GM12878 (cell line): ENCODE data around the gene RBMS1. TPM values are rescaled to one million over a fixed set of nuclear protein-coding genes. Genes with fewer than 3 reads are reported as not detected.

Experiments
- ATAC-seq: fragments of 200-7000 bp; cut with Tn5 transposase; 3 replicates; pipeline ENCODE4 v1.9.1; 2020; ENCODE audit warnings: mild to moderate bottlenecking, moderate library complexity
- BruUV-seq: library from RNA; stranded (reverse); fragments of 400-500 nt; replicated peaks from 2 replicates; lab custom pipeline; 2021; lab: Mats Ljungman, UMichigan
- CTCF ChIA-PET: fragments of 300-600 bp; sonication (Branson Sonifier 250); formaldehyde crosslinking; extraction: SDS; loops from one replicate; lab custom pipeline; 2021; ENCODE audit warnings: inconsistent platforms; lab: Yijun Ruan, JAX
- POLR2A ChIA-PET: fragments of 350-600 bp; formaldehyde crosslinking; extraction: SDS; loops from one replicate; lab custom pipeline; 2021; ENCODE audit warnings: inconsistent platforms; lab: Charles Lee
- RAD21 ChIA-PET: fragments of 300-600 bp; sonication (Branson Sonifier 250); formaldehyde crosslinking; loops from one replicate; lab custom pipeline; 2023; ENCODE audit warnings: antibody characterized with exemption; ENCODE audit not compliant: unreplicated experiment; lab: Charles Lee
- SMC1A ChIA-PET: fragments of 300-600 bp; sonication (Branson Sonifier 250); formaldehyde crosslinking; loops from one replicate; lab custom pipeline; 2023; ENCODE audit not compliant: unreplicated experiment, uncharacterized antibody; lab: Charles Lee
- DNase-seq: peaks from one replicate; pipeline ENCODE4 v3.0.0-alpha.2; 2011; ENCODE audit warnings: low read depth, low spot score
- FAIRE-seq: peaks from 3 replicates; lab custom pipeline; 2011; peaks lifted over from hg19 to GRCh38; lab: Jason Lieb, UNC
- H2AFZ ChIP-seq: 2 replicates; pipeline ENCODE4 v1.6.0; 2011; ENCODE audit warnings: low read depth, low read length, control low read depth; ENCODE audit not compliant: control insufficient read depth
- H3K27ac ChIP-seq: 2 replicates; pipeline ENCODE4 v1.5.1; 2011; ENCODE audit warnings: control low read depth; ENCODE audit not compliant: control insufficient read depth, insufficient read depth
- H3K27me3 ChIP-seq, 2 experiments: replicated peaks in 1 of 2; 2 replicates each; pipeline versions ENCODE4 v1.6.0 to v1.6.1; 2011; ENCODE audit warnings: low read length in 1 of 2; ENCODE audit not compliant: control insufficient read depth in 2 of 2, insufficient read depth in 2 of 2
- H3K36me3 ChIP-seq, 2 experiments: 2 replicates each; pipeline ENCODE4 v1.5.1; 2011; ENCODE audit warnings: low read length in 1 of 2; ENCODE audit not compliant: control insufficient read depth in 2 of 2, insufficient read depth in 2 of 2
- H3K4me1 ChIP-seq: 2 replicates; pipeline ENCODE4 v1.6.1; 2011; ENCODE audit warnings: mild to moderate bottlenecking, low read length, moderate library complexity, mixed read lengths; ENCODE audit not compliant: control insufficient read depth, insufficient read depth
- H3K4me2 ChIP-seq: 2 replicates; pipeline ENCODE4 v1.6.0; 2011; ENCODE audit warnings: control low read depth; ENCODE audit not compliant: control insufficient read depth, insufficient read depth
- H3K4me3 ChIP-seq: fragments of 200-600 bp; sonication (generic); 2 replicates; pipeline ENCODE4 v1.5.1; 2016
- H3K79me2 ChIP-seq: 2 replicates; pipeline ENCODE4 v1.6.0; 2011; ENCODE audit warnings: low read length; ENCODE audit not compliant: control insufficient read depth, insufficient read depth
- H3K9ac ChIP-seq: 2 replicates; pipeline ENCODE4 v1.8.0; 2011; ENCODE audit warnings: low read length, control low read depth, mixed read lengths; ENCODE audit not compliant: control insufficient read depth, insufficient read depth
- H3K9me3 ChIP-seq: replicated peaks from 3 replicates; pipeline ENCODE4 v1.5.1; 2011; ENCODE audit warnings: mild to moderate bottlenecking, low read length; ENCODE audit not compliant: control insufficient read depth, insufficient read depth
- H4K20me1 ChIP-seq: 2 replicates; pipeline ENCODE4 v1.6.0; 2011; ENCODE audit not compliant: control insufficient read depth, insufficient read depth
- CHD4 ChIP-seq: fragments of 200-600 bp; sonication (generic); IDR thresholded peaks from 2 replicates; pipeline ENCODE4 v1.6.1; 2016; ENCODE audit warnings: mild to moderate bottlenecking
- FOXK2 ChIP-seq: fragments of 450-650 bp; IDR thresholded peaks from 2 replicates; pipeline ENCODE4 v1.6.1; 2017; ENCODE audit warnings: mild to moderate bottlenecking, moderate library complexity
- LARP7 ChIP-seq: fragments of 450-650 bp; IDR thresholded peaks from 2 replicates; pipeline ENCODE4 v1.6.1; 2017; ENCODE audit warnings: mild to moderate bottlenecking
- RAD21 ChIP-seq: IDR thresholded peaks from 2 replicates; pipeline ENCODE4 v1.6.1; 2011; ENCODE audit warnings: mild to moderate bottlenecking, low read depth, low read length, moderate library complexity; ENCODE audit not compliant: insufficient read depth
- RELB ChIP-seq: fragments of 450-650 bp; IDR thresholded peaks from 2 replicates; pipeline ENCODE4 v1.6.1; 2017; ENCODE audit warnings: low read depth, mild to moderate bottlenecking, moderate library complexity
- ZNF207 ChIP-seq: fragments of 450-650 bp; IDR thresholded peaks from 2 replicates; pipeline ENCODE4 v1.6.1; 2014; ENCODE audit warnings: antibody characterized with exemption, mild to moderate bottlenecking, borderline replicate concordance
- WGBS: methylation state at CpG from one replicate; pipeline ENCODE4 v1.1.6; 2016; ENCODE audit warnings: low lambda C conversion rate; ENCODE audit not compliant: insufficient replicate concordance, insufficient coverage; ENCODE audit errors: missing lambda C conversion rate; 5-methylcytosine and 5-hydroxymethylcytosine counted together
- in situ Hi-C: fragments of 300-500 bp; cut with MboI; formaldehyde crosslinking; loops from 9 replicates; pipeline ENCODE4 v1.14.3; 2018; ENCODE audit warnings: mixed read lengths
- intact Hi-C: fragments of 100-400 bp; cut with micrococcal nuclease; formaldehyde crosslinking; loops from one replicate; pipeline ENCODE4 v1.14.2; 2022; ENCODE audit not compliant: unreplicated experiment
- polyA plus RNA-seq, 11 experiments: library from polyadenylated mRNA; depleted of rRNA in 4 of 11; unstranded in 6 of 11; stranded (reverse) in 5 of 11; fragments of >200 nt; fragmentation: Nextera tagmentation in 4 of 11; fragmentation: Illumina TruSeq in 1 of 11; extraction: Ambion mirVana in 4 of 11; extraction: Trizol in 1 of 11; gene quantifications; 1 replicate in 1 of 11; 2 replicates in 10 of 11; pipeline versions ENCODE4 v1.2.1 to v1.2.3, GENCODE V29; 2011 to 2016; ENCODE audit warnings: inconsistent platforms in 2 of 11, missing spikeins in 2 of 11, low read depth in 1 of 11
- total RNA-seq, 4 experiments: library from RNA; depleted of rRNA in 3 of 4; stranded (reverse); fragments of >200 nt in 3 of 4; fragmentation: Illumina TruSeq in 1 of 4; extraction: Trizol in 1 of 4; gene quantifications; 2 replicates each; pipeline versions ENCODE4 v1.2.1 to v1.2.3, GENCODE V29; 2013 to 2021
- TF ChIP-seq, protein P1 (sequence below): fragments of 450-650 bp; IDR thresholded peaks from 2 replicates; pipeline ENCODE4 v1.6.1; 2018; ENCODE audit warnings: mild to moderate bottlenecking, low read depth, moderate library complexity; ENCODE audit not compliant: partially characterized antibody

Gene RBMS1
- total and polyA plus RNA-seq, 10 of the 15 experiments (the other 5 are each of a cell fraction or from before 2014, with no cell fraction given): 0.04 to 0.31 (median 0.17) TPM; not detected in 1

DNA sequence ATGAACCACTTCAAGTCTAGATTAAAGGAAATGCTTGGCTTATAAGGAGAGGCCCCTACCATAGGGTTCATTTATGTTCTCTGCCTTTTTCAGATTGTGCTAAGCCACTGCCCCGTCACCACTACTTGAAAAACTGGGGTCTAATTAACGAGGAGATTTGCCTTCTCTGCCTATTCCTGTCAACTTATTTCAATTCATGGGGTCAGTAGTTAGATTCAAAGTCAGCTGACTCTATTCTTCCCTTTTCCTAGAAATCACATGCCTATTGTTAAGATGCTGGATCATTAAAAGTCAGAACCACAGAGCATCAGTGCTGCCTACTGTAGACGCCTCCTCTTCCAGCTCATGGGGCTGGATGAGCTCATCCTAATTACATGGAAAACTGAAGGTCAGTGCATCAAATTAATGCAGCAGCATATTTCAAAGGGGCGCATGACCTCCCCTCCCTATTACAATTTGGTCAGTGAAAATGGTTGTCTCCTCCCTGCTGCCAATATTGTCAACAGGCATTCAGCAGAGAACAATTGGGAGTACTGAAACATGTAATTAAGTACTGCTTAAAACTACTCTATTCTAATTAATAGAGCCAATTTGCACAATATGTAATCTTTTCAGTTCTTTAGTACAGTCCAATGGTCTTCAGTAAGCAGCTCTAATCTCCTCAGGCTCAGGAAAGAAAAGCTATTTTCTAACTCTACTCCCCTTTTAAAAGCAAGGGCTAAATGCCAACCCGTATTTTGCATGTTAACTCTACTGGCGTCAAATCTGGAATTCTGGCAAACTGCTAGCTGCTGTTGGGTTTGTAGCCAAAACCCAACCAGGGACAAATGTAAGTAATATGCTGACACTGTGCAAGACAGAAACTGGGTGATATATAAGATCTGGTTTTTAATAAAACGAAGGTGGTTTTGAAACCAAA, 176.2 kb downstream of the RBMS1 start:
- no peak overlapping the region for H2AFZ ChIP-seq
- H3K27ac ChIP-seq: no peak overlapping the region
- no peaks in the 10 kb centered on the region; a peak in 1 of 4 replicates for H3K27me3 ChIP-seq
- intact Hi-C loops (no loop called here), in situ Hi-C loops (no loop called here)
- H3K9me3 ChIP-seq: no peaks in the 10 kb centered on the region
- H3K4me2 ChIP-seq: no peak overlapping the region
- WGBS: 44% methylated on average over 7 of the region's 7 CpGs
- no TSS peak for BruUV-seq
- ChIA-PET POLR2A (interaction anchor here (0.7 kb wide), 1 partner anchor 236 kb away, joined by 6 read pairs; no protein-coding TSS in a partner anchor), SMC1A (interaction anchor here (1.1 kb wide), 1 partner anchor 13 kb away, joined by 3 read pairs; no protein-coding TSS in a partner anchor), CTCF (interaction anchor here (0.6 to 1.4 kb wide), 4 partner anchors 65 to 865 kb away, joined by 3 to 4 read pairs (median 3); no protein-coding TSS in a partner anchor), RAD21 (no interaction called here)
- DNase-seq (no peak), ATAC-seq (no peak), FAIRE-seq (no peak)
- no peaks in the 10 kb centered on the region for H4K20me1 ChIP-seq
- no peaks in the 10 kb centered on the region for H3K4me1 ChIP-seq
- no peaks in the 10 kb centered on the region for H3K79me2 ChIP-seq
- H3K36me3 ChIP-seq: no peaks in the 10 kb centered on the region
- H3K9ac ChIP-seq: no peak overlapping the region
- TF ChIP-seq CHD4: no peak
- TF ChIP-seq FOXK2: no peak
- TF ChIP-seq LARP7: no peak
- no peak for TF ChIP-seq RAD21
- TF ChIP-seq RELB: no peak
- no peak for TF ChIP-seq ZNF207
- TF ChIP-seq, protein P1, sequence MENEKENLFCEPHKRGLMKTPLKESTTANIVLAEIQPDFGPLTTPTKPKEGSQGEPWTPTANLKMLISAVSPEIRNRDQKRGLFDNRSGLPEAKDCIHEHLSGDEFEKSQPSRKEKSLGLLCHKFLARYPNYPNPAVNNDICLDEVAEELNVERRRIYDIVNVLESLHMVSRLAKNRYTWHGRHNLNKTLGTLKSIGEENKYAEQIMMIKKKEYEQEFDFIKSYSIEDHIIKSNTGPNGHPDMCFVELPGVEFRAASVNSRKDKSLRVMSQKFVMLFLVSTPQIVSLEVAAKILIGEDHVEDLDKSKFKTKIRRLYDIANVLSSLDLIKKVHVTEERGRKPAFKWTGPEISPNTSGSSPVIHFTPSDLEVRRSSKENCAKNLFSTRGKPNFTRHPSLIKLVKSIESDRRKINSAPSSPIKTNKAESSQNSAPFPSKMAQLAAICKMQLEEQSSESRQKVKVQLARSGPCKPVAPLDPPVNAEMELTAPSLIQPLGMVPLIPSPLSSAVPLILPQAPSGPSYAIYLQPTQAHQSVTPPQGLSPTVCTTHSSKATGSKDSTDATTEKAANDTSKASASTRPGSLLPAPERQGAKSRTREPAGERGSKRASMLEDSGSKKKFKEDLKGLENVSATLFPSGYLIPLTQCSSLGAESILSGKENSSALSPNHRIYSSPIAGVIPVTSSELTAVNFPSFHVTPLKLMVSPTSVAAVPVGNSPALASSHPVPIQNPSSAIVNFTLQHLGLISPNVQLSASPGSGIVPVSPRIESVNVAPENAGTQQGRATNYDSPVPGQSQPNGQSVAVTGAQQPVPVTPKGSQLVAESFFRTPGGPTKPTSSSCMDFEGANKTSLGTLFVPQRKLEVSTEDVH: no peak
- H3K4me3 ChIP-seq: no peak overlapping the region
